GM21529 (cell line): ENCODE measurements around the gene MUC4.

ENCODE experiments used
- ATAC-seq: cut with Tn5 transposase; IDR thresholded peaks from one replicate; pipeline ENCODE4 v1.9.1; 2021; ENCODE audit not compliant: unreplicated experiment

Gene MUC4

GRCh38 chr3:195701042-195701915 lies 110.5 kb downstream of the MUC4 start:
- ATAC-seq = no peak

DNA sequence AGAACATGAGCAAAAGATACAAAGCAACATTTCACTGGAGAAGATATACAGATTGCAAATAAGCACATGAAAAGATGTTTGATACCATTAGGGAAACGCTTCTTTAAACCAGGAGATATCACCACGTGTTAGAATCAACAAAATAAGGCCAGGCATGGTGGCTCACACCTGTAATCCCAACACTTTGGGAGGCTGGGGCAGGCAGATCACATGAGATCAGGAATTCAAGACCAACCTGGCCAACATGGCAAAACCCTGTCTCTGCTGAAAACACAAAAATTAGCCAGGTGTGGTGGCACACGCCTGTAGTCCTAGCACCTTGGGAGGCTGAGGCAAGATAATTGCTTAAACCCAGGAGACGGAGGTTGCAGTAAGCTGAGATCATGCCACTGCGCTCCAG lies 111.4 kb downstream of the MUC4 start:
- ATAC-seq = no peak

DNA sequence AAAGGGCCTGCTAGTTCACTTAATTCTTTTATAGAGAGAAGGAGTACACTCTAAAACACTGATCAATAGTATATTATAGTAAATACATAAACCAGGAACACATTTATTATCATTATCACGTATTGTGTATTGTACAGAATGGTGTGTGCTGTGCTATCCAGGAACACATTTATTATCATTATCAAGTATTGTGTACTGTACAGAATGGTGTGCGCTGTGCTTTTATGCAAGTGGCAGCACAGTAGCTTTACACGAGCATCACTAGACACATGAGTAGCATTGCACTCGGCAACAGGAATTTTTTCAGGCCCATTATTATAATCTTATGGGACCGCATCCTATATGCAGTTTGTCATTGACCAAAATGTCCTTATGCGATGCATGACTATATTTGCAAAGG lies 111.9 kb downstream of the MUC4 start:
- ATAC-seq = no peak

DNA sequence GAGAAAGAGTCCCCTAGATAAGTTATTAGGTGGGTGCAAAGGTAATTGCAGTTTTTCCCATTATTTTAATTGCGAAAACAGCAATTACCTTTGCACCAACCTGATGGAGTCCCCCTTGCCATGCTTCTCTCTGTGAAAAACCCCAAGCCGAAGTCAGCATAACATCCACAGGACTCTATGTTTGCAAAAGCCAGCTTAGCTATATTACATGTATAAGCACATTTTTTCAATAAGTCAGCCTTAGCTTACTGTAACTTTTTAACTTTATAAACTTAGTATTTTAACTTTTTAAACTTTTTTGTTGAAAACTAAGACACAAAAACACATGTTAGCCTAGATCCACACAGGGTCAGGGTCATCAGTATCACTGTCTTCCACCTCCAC lies 112.3 kb downstream of the MUC4 start:
- ATAC-seq = no peak

GRCh38 chr3:195698647-195699387 lies 112.9 kb downstream of the MUC4 start:
- ATAC-seq = no peak

DNA sequence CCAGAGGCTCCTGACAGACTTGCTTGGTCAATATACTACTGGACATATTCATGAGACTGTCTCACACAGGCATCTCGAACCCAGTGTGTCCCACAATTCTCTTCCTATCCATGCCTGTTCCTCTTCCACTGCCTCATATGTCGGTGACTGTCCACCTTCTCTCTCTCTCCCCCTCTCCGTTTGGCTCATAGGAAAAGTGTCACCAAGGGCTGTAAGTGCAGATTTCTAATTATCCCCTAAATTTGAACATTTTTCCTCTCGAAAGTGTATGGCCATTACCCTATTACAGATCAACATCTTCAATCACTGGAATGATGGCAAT lies 113.4 kb downstream of the MUC4 start:
- no peak for ATAC-seq

- ATAC-seq = no peak
Observed at GRCh38 chr3:195697582-195698324, 114.0 kb downstream of the MUC4 start.
